ENCODE results near the gene PDZRN3.

- no peak for TF ChIP-seq TCF7L2 (IDR thresholded peaks at IDR 0.05; ENCODE audit: low read depth, low read length)
- no peak for TF ChIP-seq CTCF (CRISPR knock-in tag; IDR thresholded peaks at IDR 0.05)
- TF ChIP-seq ESRRA (CRISPR knock-in tag; IDR thresholded peaks at IDR 0.05; ENCODE audit: low read depth): no peak
- TF ChIP-seq KLF9 (CRISPR knock-in tag; IDR thresholded peaks at IDR 0.05; ENCODE audit: low read depth): no peak
- no peak for TF ChIP-seq HOMEZ (CRISPR knock-in tag; IDR thresholded peaks at IDR 0.05; ENCODE audit: low read depth)
- TF ChIP-seq TOE1 (CRISPR knock-in tag; IDR thresholded peaks at IDR 0.05): no peak
- no peak for TF ChIP-seq ZNF10 (CRISPR knock-in tag; IDR thresholded peaks at IDR 0.05; ENCODE audit: borderline replicate concordance, low read depth)
- TF ChIP-seq ARNT (IDR thresholded peaks at IDR 0.05): no peak
- TF ChIP-seq ETS1 (CRISPR knock-in tag; IDR thresholded peaks at IDR 0.05): no peak
- no peak for TF ChIP-seq POLR2A (IDR thresholded peaks at IDR 0.05; ENCODE audit: insufficient read depth in 1 of 2, low read depth in 2 of 2, low read length in 2 of 2)
- no peak for TF ChIP-seq GMEB1 (CRISPR knock-in tag; IDR thresholded peaks at IDR 0.05; ENCODE audit: borderline replicate concordance)
- TF ChIP-seq DMTF1 (CRISPR knock-in tag; IDR thresholded peaks at IDR 0.05): no peak
- TF ChIP-seq MYC (CRISPR knock-in tag; IDR thresholded peaks at IDR 0.05; ENCODE audit: borderline replicate concordance): no peak
- TF ChIP-seq RARA (CRISPR knock-in tag; IDR thresholded peaks at IDR 0.05): no peak
Measured at GRCh38 chr3:73423116-73423515, 201.6 kb downstream of the PDZRN3 start.

Data from HepG2 (cell line).